H1 (cell line): ENCODE data around the gene IFNL3. TPM values are rescaled to one million over a fixed set of nuclear protein-coding genes. Genes with fewer than 3 reads are reported as not detected.

Source experiments
- CTCF ChIA-PET: fragments of 300-600 bp; sonication (Branson Sonifier 250); formaldehyde crosslinking; loops from one replicate; lab custom pipeline; 2021; ENCODE audit not compliant: partially characterized antibody; lab: Charles Lee
- POLR2A ChIA-PET: fragments of 300-600 bp; sonication (Branson Sonifier 250); formaldehyde crosslinking; loops from one replicate; lab custom pipeline; 2021; ENCODE audit warnings: inconsistent platforms; ENCODE audit not compliant: partially characterized antibody; lab: Charles Lee
- DNase-seq, 2 experiments: peaks; one replicate each; pipeline versions ENCODE4 v3.0.0 to v3.0.0-alpha.2; 2010 to 2022; ENCODE audit warnings: low spot score in 2 of 2, low read depth in 1 of 2, mixed read lengths in 1 of 2
- FAIRE-seq: peaks from 2 replicates; lab custom pipeline; 2011; peaks lifted over from hg19 to GRCh38; lab: Jason Lieb, UNC
- H2AFZ ChIP-seq: 2 replicates; pipeline ENCODE4 v1.8.1; 2012; ENCODE audit warnings: low read length, inconsistent platforms
- H2AK5ac ChIP-seq: 2 replicates; pipeline ENCODE4 v1.6.1; 2013; ENCODE audit warnings: low read depth, low read length
- H2BK120ac ChIP-seq: replicated peaks from 2 replicates; pipeline ENCODE3; 2013; ENCODE audit warnings: low read depth, low read length, inconsistent platforms
- H2BK12ac ChIP-seq: 2 replicates; pipeline ENCODE4 v1.6.1; 2013; ENCODE audit warnings: low read depth, low read length
- H2BK15ac ChIP-seq: 2 replicates; pipeline ENCODE4 v1.6.1; 2013; ENCODE audit warnings: low read length
- H2BK20ac ChIP-seq: 2 replicates; pipeline ENCODE4 v1.6.1; 2013; ENCODE audit warnings: low read length
- H2BK5ac ChIP-seq: 2 replicates; pipeline ENCODE4 v1.6.1; 2013; ENCODE audit warnings: low read depth, low read length
- H3K14ac ChIP-seq: 2 replicates; pipeline ENCODE4 v1.6.1; 2013; ENCODE audit warnings: inconsistent platforms; ENCODE audit not compliant: insufficient read length
- H3K18ac ChIP-seq: 2 replicates; pipeline ENCODE4 v1.6.1; 2013; ENCODE audit warnings: low read length; ENCODE audit errors: extremely low read depth
- H3K23ac ChIP-seq: 2 replicates; pipeline ENCODE4 v1.6.1; 2013; ENCODE audit warnings: inconsistent platforms; ENCODE audit not compliant: insufficient read length
- H3K23me2 ChIP-seq: 2 replicates; pipeline ENCODE4 v1.6.1; 2013; ENCODE audit warnings: low read depth, low read length
- H3K27ac ChIP-seq: 2 replicates; pipeline ENCODE4 v1.6.1; 2011; ENCODE audit warnings: low read depth, low read length, inconsistent platforms
- H3K27me3 ChIP-seq, 4 experiments: replicated peaks in 1 of 4; 1 replicate in 1 of 4; 2 replicates in 3 of 4; pipeline versions ENCODE4 v1.6.1 to v1.8.1; 2011 to 2013; ENCODE audit warnings: low read length in 3 of 4, mild to moderate bottlenecking in 3 of 4, inconsistent platforms in 2 of 4, mixed read lengths in 2 of 4, moderate library complexity in 1 of 4; ENCODE audit not compliant: control insufficient read depth in 3 of 4, insufficient read depth in 3 of 4; ENCODE audit errors: extremely low read depth in 1 of 4
- H3K36me3 ChIP-seq, 4 experiments: 2 replicates each; pipeline versions ENCODE4 v1.6.1 to v1.8.1; 2011 to 2013; ENCODE audit warnings: mild to moderate bottlenecking in 4 of 4, low read length in 3 of 4, moderate library complexity in 2 of 4, control low read depth in 1 of 4, inconsistent platforms in 1 of 4; ENCODE audit not compliant: insufficient read depth in 4 of 4, control insufficient read depth in 2 of 4
- H3K4ac ChIP-seq: replicated peaks from 2 replicates; pipeline ENCODE3; 2013; ENCODE audit warnings: low read length, low read depth, mixed read lengths, inconsistent platforms; ENCODE audit not compliant: insufficient read length
- H3K4me1 ChIP-seq, 4 experiments: replicated peaks in 1 of 4; 1 replicate in 1 of 4; 2 replicates in 3 of 4; pipeline versions ENCODE4 v1.6.1 to v1.8.1; 2011 to 2013; ENCODE audit warnings: low read length in 3 of 4, inconsistent platforms in 2 of 4, mixed read lengths in 1 of 4; ENCODE audit not compliant: insufficient read depth in 4 of 4, control insufficient read depth in 3 of 4
- H3K4me2 ChIP-seq, 2 experiments: 2 replicates each; pipeline versions ENCODE4 v1.6.1 to v1.8.1; 2011 to 2013; ENCODE audit warnings: low read depth in 2 of 2, low read length in 2 of 2, control low read depth in 1 of 2, inconsistent platforms in 1 of 2, mild to moderate bottlenecking in 1 of 2; ENCODE audit not compliant: insufficient read depth in 1 of 2
- H3K4me3 ChIP-seq, 4 experiments: fragments of 200-600, 300-600 bp in 1 of 4; sonication (generic), shearing (Covaris generic), sonication (Bioruptor Twin) in 1 of 4; 2 replicates each; pipeline versions ENCODE4 v1.5.1 to v1.8.1; 2011 to 2016; ENCODE audit warnings: low read length in 4 of 4, low read depth in 3 of 4, control low read depth in 2 of 4, inconsistent platforms in 2 of 4, mild to moderate bottlenecking in 2 of 4, mixed read lengths in 1 of 4, moderate library complexity in 1 of 4; ENCODE audit not compliant: insufficient read depth in 2 of 4; ENCODE audit errors: extremely low read depth in 1 of 4
- H3K56ac ChIP-seq: replicated peaks from 2 replicates; pipeline ENCODE3; 2013; ENCODE audit warnings: low read depth, mild to moderate bottlenecking, mixed read lengths, low read length, inconsistent platforms; ENCODE audit not compliant: insufficient read length
- H3K79me1 ChIP-seq: 2 replicates; pipeline ENCODE4 v1.6.1; 2013; ENCODE audit warnings: low read depth, low read length, control low read depth
- H3K79me2 ChIP-seq, 2 experiments: 2 replicates each; pipeline versions ENCODE4 v1.6.1 to v1.8.1; 2012 to 2013; ENCODE audit warnings: low read length in 2 of 2, mild to moderate bottlenecking in 2 of 2, inconsistent platforms in 1 of 2; ENCODE audit not compliant: insufficient read depth in 2 of 2, control insufficient read depth in 1 of 2
- H3K9ac ChIP-seq, 4 experiments: replicated peaks in 1 of 4; 1 replicate in 1 of 4; 2 replicates in 3 of 4; pipeline versions ENCODE4 v1.6.1 to v1.8.1; 2011 to 2013; ENCODE audit warnings: low read depth in 3 of 4, low read length in 3 of 4, control low read depth in 2 of 4, mild to moderate bottlenecking in 2 of 4, moderate library complexity in 2 of 4, inconsistent platforms in 1 of 4; ENCODE audit errors: extremely low read depth in 1 of 4
- H3K9me3 ChIP-seq, 2 experiments: 2 replicates each; pipeline versions ENCODE4 v1.6.1 to v1.8.1; 2012 to 2013; ENCODE audit warnings: mild to moderate bottlenecking in 2 of 2, moderate library complexity in 2 of 2, control low read depth in 1 of 2, inconsistent platforms in 1 of 2, low read depth in 1 of 2, low read length in 1 of 2, mixed read lengths in 1 of 2; ENCODE audit not compliant: insufficient read depth in 2 of 2
- H4K20me1 ChIP-seq, 2 experiments: replicated peaks in 1 of 2; 2 replicates each; pipeline versions ENCODE3 to v1.8.1; 2011 to 2013; ENCODE audit warnings: inconsistent platforms in 2 of 2, low read length in 2 of 2, mild to moderate bottlenecking in 1 of 2; ENCODE audit not compliant: insufficient read depth in 2 of 2, control insufficient read depth in 1 of 2
- H4K5ac ChIP-seq: 2 replicates; pipeline ENCODE4 v1.6.1; 2013; ENCODE audit warnings: low read length, low read depth, mixed read lengths, inconsistent platforms; ENCODE audit not compliant: insufficient read length
- H4K8ac ChIP-seq: 2 replicates; pipeline ENCODE4 v1.8.0; 2013; ENCODE audit warnings: mild to moderate bottlenecking, moderate library complexity, low read length, inconsistent platforms; ENCODE audit not compliant: insufficient read depth; ENCODE audit errors: extremely low read depth
- H4K91ac ChIP-seq: replicated peaks from 2 replicates; pipeline ENCODE3; 2013; ENCODE audit warnings: low read length, mixed read lengths, inconsistent platforms; ENCODE audit not compliant: insufficient read length
- ASH2L ChIP-seq: fragments of 200-600, 300-600 bp; sonication (generic); IDR thresholded peaks from one replicate; pipeline ENCODE4 v1.7.1; 2017; ENCODE audit warnings: low read length
- BACH1 ChIP-seq: IDR thresholded peaks from 2 replicates; pipeline ENCODE4 v1.6.1; 2012; ENCODE audit warnings: low read length, improper control_type of control experiment
- CHD1 ChIP-seq: IDR thresholded peaks from 2 replicates; pipeline ENCODE4 v1.6.1; 2012; ENCODE audit warnings: low read depth, low read length, improper control_type of control experiment
- CREB1 ChIP-seq: IDR thresholded peaks from 2 replicates; pipeline ENCODE4 v1.6.1; 2012; ENCODE audit warnings: inconsistent platforms
- GABPA ChIP-seq: IDR thresholded peaks from 2 replicates; pipeline ENCODE4 v1.6.1; 2011; ENCODE audit warnings: mild to moderate bottlenecking, low read length, moderate library complexity, borderline replicate concordance; ENCODE audit not compliant: insufficient read depth
- HDAC2 ChIP-seq, 2 experiments: fragments of 300-600 bp in 1 of 2; sonication (generic) in 1 of 2; IDR thresholded peaks; 2 replicates each; pipeline ENCODE4 v1.6.1; 2011 to 2012; ENCODE audit warnings: low read depth in 2 of 2, low read length in 2 of 2, mild to moderate bottlenecking in 2 of 2, moderate library complexity in 2 of 2, borderline replicate concordance in 1 of 2, inconsistent platforms in 1 of 2
- KDM4A ChIP-seq: IDR thresholded peaks from one replicate; pipeline ENCODE4 v1.7.1; 2012; ENCODE audit warnings: low read depth, mild to moderate bottlenecking, moderate library complexity, low read length, inconsistent platforms; ENCODE audit not compliant: severe bottlenecking
- RFX5 ChIP-seq: IDR thresholded peaks from 2 replicates; pipeline ENCODE4 v1.6.1; 2011; ENCODE audit warnings: low read depth, low read length, improper control_type of control experiment, borderline replicate concordance
- SIN3A ChIP-seq, 2 experiments: IDR thresholded peaks in 1 of 2; conservative IDR thresholded peaks in 1 of 2; 2 replicates each; pipeline ENCODE4 v1.6.1; 2011 to 2012; ENCODE audit warnings: low read length in 2 of 2, improper control_type of control experiment in 1 of 2, low read depth in 1 of 2, mild to moderate bottlenecking in 1 of 2
- SRF ChIP-seq: IDR thresholded peaks from 2 replicates; pipeline ENCODE4 v1.6.1; 2011; ENCODE audit warnings: mild to moderate bottlenecking, low read depth, low read length, moderate library complexity
- USF2 ChIP-seq: IDR thresholded peaks from 2 replicates; pipeline ENCODE4 v1.6.1; 2011; ENCODE audit warnings: low read length, improper control_type of control experiment
- WGBS, 2 experiments: shearing (Covaris generic) in 1 of 2; methylation state at CpG; one replicate each; pipeline versions ENCODE4 v1.1.6 to v1.1.7; 2013 to 2015; ENCODE audit warnings: low lambda C conversion rate in 2 of 2, mixed read lengths in 2 of 2, inconsistent platforms in 1 of 2, low coverage in 1 of 2, missing lambda C conversion rate in 1 of 2; ENCODE audit not compliant: insufficient replicate concordance in 2 of 2, insufficient coverage in 1 of 2, insufficient read length in 1 of 2; ENCODE audit errors: extremely low coverage in 1 of 2, missing lambda C conversion rate in 1 of 2; 5-methylcytosine and 5-hydroxymethylcytosine counted together
- polyA plus RNA-seq, 7 experiments: library from polyadenylated mRNA; depleted of rRNA in 3 of 7; stranded (reverse) in 5 of 7; unstranded in 2 of 7; fragments of >200 nt in 5 of 7; fragments of 200-250 nt in 2 of 7; gene quantifications; 1 replicate in 5 of 7; 2 replicates in 1 of 7; 4 replicates in 1 of 7; pipeline versions ENCODE4 v1.2.1 to v1.2.3, GENCODE V29; 2011 to 2013; ENCODE audit warnings: missing spikeins in 2 of 7, mixed read lengths in 2 of 7
- total RNA-seq: library from RNA; stranded (reverse); fragmentation: NEBNext Ultra II Directional; extraction: Animal tissue kit (Norgen Biotek cat#: 25700); gene quantifications from 2 replicates; pipeline ENCODE4 v1.2.1, GENCODE V29; 2021

The IFNL3 gene
- total and polyA plus RNA-seq, 2 of the 8 experiments (the other 6 are each of a cell fraction or from before 2014, with no cell fraction given) = 0.11 TPM; not detected in 1

GRCh38 chr19:39223703-39224279 is 21.0 kb downstream of the IFNL3 start:
- Histone ChIP-seq H3K79me2 (no peaks in the 10 kb centered on the region), H2BK5ac (no peak overlapping the region), H3K4ac (no peak overlapping the region), H2BK12ac (no peak overlapping the region), H2BK20ac (no peak overlapping the region), H3K9me3 (no peaks in the 10 kb centered on the region), H3K4me1 (no peaks in the 10 kb centered on the region), H3K27ac (no peak overlapping the region), H3K56ac (no peak overlapping the region), H4K8ac (no peak overlapping the region), H4K91ac (no peak overlapping the region), H2AK5ac (no peak overlapping the region), H3K4me2 (no peak overlapping the region), H3K14ac (no peak overlapping the region), H3K36me3 (no peaks in the 10 kb centered on the region), H3K23me2 (peaks cover 3% of the 10 kb centered on the region; the same call in 1 of the 2 replicates), H2BK15ac (no peak overlapping the region), H2AFZ (no peak overlapping the region), H3K18ac (no peak overlapping the region), H2BK120ac (no peak overlapping the region), H3K4me3 (no peak overlapping the region), H3K23ac (no peak overlapping the region), H4K20me1 (no peaks in the 10 kb centered on the region), H3K27me3 (peaks cover 0 to 6% (median 0%) of the 10 kb centered on the region in 4 experiments; a peak in 2 of 7 replicates), H3K79me1 (no peaks in the 10 kb centered on the region), H3K9ac (no peak overlapping the region), H4K5ac (no peak overlapping the region)
- FAIRE-seq = peak; percentile 55
- ChIA-PET POLR2A (interaction anchor here (0.6 kb wide), 1 partner anchor 1001 kb away, joined by 3 read pairs; no protein-coding TSS in a partner anchor), CTCF (interaction anchor here (0.6 to 5.0 kb wide), 10 partner anchors 9 to 126 kb away, joined by 3 to 25 read pairs (median 4); no protein-coding TSS in a partner anchor)
- DNase-seq = peak in 1 of 2 experiments; percentile 65
- 44% methylated on average over 4 of the region's 4 CpGs; no CpG with 5 or more reads in 1 of the 2 experiments for WGBS, 2 experiments
- TF ChIP-seq BACH1 (no peak), SRF (no peak), CHD1 (no peak), SIN3A (conservative IDR thresholded peaks at IDR 0.05 in 1 of 2, IDR thresholded peaks at IDR 0.05 in 1 of 2; ENCODE audit: low read depth in 1 of 2, low read length in 2 of 2) (peak; percentile 64 to 65; a peak in 1 of 4 replicates), CREB1 (0 out of 2 replicates have a peak, but pooled peaks have one; percentile 26), HDAC2 (IDR thresholded peaks at IDR 0.05; ENCODE audit: borderline replicate concordance in 1 of 2, low read depth in 2 of 2, low read length in 2 of 2) (0 out of 4 replicates have a peak, but pooled peaks of 1 of the 2 experiments have one; percentile 50), RFX5 (peak; percentile 93), GABPA (no peak), KDM4A (no peak), ASH2L (no peak), USF2 (no peak)
